Measurements from ENCODE around the gene NPSR1.

Gene NPSR1

GRCh38 chr7:34759477-34760125 lies 101.6 kb downstream of the NPSR1 start:
- H3K27ac ChIP-seq (ENCODE audit: extremely low read depth, low read depth, low read length): no peak overlapping the region
- POLR2A ChIA-PET: no interaction called here
- H3K9me3 ChIP-seq (ENCODE audit: control insufficient read depth, insufficient read depth, low read depth, low read length): no peaks in the 10 kb centered on the region
- H3K4me1 ChIP-seq (ENCODE audit: control insufficient read depth, insufficient read depth, low read length): no peaks in the 10 kb centered on the region
- H3K36me3 ChIP-seq (ENCODE audit: control insufficient read depth in 2 of 2, insufficient read depth in 1 of 2, low read length in 2 of 2): no peaks in the 10 kb centered on the region
- TF ChIP-seq ZNF704 (tag by site-specific recombination; IDR thresholded peaks at IDR 0.05) (no peak), ZNF266 (tag by site-specific recombination; IDR thresholded peaks at IDR 0.05; ENCODE audit: low read depth) (no peak), ZNF654 (tag by site-specific recombination; IDR thresholded peaks at IDR 0.05; ENCODE audit: low read depth) (peak; percentile 52), ZNF660 (tag by site-specific recombination; IDR thresholded peaks at IDR 0.05) (0 out of 2 replicates have a peak, but pooled peaks have one; percentile 43)
- H3K4me3 ChIP-seq (ENCODE audit: low read depth, low read length): no peak overlapping the region
- CTCF ChIA-PET: interaction anchor here (0.6 to 1.9 kb wide), 4 partner anchors 11 to 424 kb away, joined by 5 to 8 read pairs (median 6); no protein-coding TSS in a partner anchor

DNA sequence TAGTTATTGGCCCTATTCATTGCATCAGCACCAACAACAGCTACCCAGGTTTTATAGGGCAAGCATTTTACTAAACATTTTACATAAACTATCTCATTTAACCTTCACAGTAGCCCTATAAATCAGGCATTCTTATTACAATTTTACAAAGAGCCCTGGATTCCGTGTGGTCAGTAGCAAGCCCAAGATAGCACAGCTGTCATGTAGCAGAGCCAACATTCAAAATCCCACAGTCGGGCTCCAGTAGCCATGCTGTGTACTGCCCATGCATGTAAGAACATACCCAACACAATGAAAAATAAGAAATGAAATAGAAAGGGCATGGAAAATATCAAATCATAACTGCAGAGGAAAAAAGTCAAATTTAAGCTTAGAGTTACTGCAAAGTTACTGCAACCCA lies 102.3 kb downstream of the NPSR1 start:
- Histone ChIP-seq H3K36me3 (ENCODE audit: control insufficient read depth in 2 of 2, insufficient read depth in 1 of 2, low read length in 2 of 2) (no peaks in the 10 kb centered on the region), H3K4me3 (ENCODE audit: low read depth, low read length) (no peak overlapping the region), H3K9me3 (ENCODE audit: control insufficient read depth, insufficient read depth, low read depth, low read length) (no peaks in the 10 kb centered on the region), H3K27ac (ENCODE audit: extremely low read depth, low read depth, low read length) (no peak overlapping the region), H3K4me1 (ENCODE audit: control insufficient read depth, insufficient read depth, low read length) (no peaks in the 10 kb centered on the region)
- TF ChIP-seq ZNF654 (tag by site-specific recombination; IDR thresholded peaks at IDR 0.05; ENCODE audit: low read depth) (no peak), TRIM28 (IDR thresholded peaks at IDR 0.05; ENCODE audit: borderline replicate concordance, low read length) (no peak), ZNF555 (tag by site-specific recombination; conservative IDR thresholded peaks at IDR 0.05) (no peak), FEZF1 (tag by site-specific recombination; IDR thresholded peaks at IDR 0.05) (no peak), ZNF18 (tag by site-specific recombination; IDR thresholded peaks at IDR 0.05) (no peak), GFI1B (tag by site-specific recombination; IDR thresholded peaks at IDR 0.05) (no peak), ZSCAN30 (tag by site-specific recombination; IDR thresholded peaks at IDR 0.05) (no peak), KLF10 (tag by site-specific recombination; IDR thresholded peaks at IDR 0.05) (no peak), KLF7 (tag by site-specific recombination; IDR thresholded peaks at IDR 0.05; ENCODE audit: borderline replicate concordance) (no peak)
- TF ChIP-seq, protein P1, sequence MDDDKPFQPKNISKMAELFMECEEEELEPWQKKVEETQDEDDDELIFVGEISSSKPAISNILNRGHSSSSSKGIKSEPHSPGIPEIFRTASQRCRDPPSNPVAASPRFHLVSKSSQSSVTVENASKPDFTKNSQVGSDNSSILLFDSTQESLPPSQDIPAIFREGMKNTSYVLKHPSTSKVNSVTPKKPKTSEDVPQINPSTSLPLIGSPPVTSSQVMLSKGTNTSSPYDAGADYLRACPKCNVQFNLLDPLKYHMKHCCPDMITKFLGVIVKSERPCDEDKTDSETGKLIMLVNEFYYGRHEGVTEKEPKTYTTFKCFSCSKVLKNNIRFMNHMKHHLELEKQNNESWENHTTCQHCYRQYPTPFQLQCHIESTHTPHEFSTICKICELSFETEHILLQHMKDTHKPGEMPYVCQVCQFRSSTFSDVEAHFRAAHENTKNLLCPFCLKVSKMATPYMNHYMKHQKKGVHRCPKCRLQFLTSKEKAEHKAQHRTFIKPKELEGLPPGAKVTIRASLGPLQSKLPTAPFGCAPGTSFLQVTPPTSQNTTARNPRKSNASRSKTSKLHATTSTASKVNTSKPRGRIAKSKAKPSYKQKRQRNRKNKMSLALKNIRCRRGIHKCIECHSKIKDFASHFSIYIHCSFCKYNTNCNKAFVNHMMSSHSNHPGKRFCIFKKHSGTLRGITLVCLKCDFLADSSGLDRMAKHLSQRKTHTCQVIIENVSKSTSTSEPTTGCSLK (tag by site-specific recombination; IDR thresholded peaks at IDR 0.05): no peak
- TF ChIP-seq, protein P2, sequence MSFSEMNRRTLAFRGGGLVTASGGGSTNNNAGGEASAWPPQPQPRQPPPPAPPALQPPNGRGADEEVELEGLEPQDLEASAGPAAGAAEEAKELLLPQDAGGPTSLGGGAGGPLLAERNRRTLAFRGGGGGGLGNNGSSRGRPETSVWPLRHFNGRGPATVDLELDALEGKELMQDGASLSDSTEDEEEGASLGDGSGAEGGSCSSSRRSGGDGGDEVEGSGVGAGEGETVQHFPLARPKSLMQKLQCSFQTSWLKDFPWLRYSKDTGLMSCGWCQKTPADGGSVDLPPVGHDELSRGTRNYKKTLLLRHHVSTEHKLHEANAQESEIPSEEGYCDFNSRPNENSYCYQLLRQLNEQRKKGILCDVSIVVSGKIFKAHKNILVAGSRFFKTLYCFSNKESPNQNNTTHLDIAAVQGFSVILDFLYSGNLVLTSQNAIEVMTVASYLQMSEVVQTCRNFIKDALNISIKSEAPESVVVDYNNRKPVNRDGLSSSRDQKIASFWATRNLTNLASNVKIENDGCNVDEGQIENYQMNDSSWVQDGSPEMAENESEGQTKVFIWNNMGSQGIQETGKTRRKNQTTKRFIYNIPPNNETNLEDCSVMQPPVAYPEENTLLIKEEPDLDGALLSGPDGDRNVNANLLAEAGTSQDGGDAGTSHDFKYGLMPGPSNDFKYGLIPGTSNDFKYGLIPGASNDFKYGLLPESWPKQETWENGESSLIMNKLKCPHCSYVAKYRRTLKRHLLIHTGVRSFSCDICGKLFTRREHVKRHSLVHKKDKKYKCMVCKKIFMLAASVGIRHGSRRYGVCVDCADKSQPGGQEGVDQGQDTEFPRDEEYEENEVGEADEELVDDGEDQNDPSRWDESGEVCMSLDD (tag by site-specific recombination; IDR thresholded peaks at IDR 0.05): no peak
- ChIA-PET CTCF (interaction anchor here (0.6 to 1.9 kb wide), 8 partner anchors 10 to 1119 kb away, joined by 3 to 10 read pairs (median 6); no protein-coding TSS in a partner anchor), POLR2A (no interaction called here)

Data from HEK293 (cell line).